LHCN-M2 (cell line): ENCODE measurements around the gene ZNF787. TPM values are rescaled to one million over a fixed set of nuclear protein-coding genes. Genes with fewer than 3 reads are reported as not detected.

Source experiments
- DNase-seq: peaks from one replicate; pipeline ENCODE4 v3.0.0-alpha.2; 2012; ENCODE audit warnings: low read depth
- total RNA-seq: library from RNA; depleted of rRNA; stranded (reverse); fragments of >200 nt; gene quantifications from 2 replicates; pipeline ENCODE4 v1.2.3, GENCODE V29; 2014

The ZNF787 gene
- total RNA-seq, 1 experiment from 2014 or later: 26.9 TPM

DNA sequence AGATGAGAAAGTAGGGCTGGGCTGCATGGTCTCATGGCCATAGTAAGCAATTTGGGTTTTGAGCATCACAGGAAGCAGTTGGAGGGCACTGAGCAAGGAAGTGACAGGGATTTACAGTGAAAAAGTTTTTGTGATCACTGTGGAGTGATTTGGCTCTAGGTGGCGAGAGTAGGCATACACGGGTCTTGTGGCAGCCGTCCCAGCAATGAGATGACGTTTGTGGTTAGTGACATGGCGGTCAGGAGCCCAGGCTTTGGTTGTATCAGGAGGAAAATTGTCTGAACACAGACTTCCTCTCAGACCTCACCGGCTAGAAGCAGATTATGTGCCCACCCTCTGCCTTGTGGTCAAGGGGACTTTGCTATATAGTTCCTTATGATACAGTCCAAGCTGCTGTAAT, 23.3 kb upstream of the ZNF787 start:
- no peak for DNase-seq

DNA sequence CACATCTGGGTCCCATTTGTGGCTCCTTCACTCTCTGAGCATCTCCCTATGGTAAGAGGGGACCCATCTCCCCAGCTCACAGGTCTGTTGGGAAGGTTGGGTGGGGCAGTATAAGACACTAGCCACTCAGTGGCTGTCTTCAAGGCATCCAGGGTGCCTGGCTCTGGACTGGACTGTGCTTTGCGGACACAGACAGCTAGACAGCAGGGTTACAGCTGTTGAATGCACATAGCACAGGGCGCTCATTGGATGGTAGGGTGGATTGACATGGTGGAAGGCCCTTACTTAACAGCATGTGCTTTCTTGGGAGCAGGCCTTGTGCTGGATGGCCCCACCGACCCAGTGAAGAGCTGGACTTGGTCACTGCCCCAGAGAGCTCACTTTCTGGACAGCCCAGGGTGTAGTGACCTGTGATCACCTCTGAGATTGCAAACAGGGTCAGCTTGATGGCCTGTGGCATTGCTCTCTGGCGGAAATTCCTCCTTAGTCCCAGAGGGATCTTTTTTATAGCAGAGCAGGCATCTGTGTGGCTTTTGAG, 21.9 kb upstream of the ZNF787 start:
- no peak for DNase-seq

DNA sequence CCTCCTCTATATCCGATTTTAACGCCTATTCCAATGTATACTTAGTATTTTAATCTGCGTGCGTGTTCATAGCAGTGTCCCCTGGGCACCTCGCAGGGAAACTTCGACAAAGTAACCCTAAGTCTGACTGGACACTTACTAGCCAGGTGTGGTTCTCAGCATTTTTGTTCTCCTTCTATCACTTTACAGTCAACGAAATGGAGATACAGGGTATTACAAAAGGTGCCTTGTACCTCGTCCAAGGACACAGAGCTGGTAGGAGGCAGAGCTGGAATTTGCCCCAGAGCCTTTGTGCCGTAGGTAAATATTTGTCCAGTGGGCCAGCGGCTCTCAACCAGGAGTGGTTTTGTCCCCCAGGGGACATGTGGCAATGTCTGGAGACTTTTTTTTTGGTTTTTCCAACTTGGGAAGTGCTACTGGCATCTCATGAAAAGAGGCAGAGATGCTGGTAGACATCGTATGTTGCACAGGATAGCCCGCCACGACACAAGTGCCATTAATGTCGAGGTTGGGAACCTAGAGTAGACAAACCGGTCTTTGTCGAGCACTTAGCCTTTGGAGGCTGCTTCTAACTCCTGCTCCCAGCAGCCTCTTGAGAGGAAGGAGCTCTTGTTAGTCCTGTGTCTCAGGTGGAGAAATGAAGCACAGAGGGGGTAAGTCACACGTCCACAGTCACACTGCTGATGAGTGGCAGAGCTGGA, 21.1 kb upstream of the ZNF787 start:
- DNase-seq: no peak

DNA sequence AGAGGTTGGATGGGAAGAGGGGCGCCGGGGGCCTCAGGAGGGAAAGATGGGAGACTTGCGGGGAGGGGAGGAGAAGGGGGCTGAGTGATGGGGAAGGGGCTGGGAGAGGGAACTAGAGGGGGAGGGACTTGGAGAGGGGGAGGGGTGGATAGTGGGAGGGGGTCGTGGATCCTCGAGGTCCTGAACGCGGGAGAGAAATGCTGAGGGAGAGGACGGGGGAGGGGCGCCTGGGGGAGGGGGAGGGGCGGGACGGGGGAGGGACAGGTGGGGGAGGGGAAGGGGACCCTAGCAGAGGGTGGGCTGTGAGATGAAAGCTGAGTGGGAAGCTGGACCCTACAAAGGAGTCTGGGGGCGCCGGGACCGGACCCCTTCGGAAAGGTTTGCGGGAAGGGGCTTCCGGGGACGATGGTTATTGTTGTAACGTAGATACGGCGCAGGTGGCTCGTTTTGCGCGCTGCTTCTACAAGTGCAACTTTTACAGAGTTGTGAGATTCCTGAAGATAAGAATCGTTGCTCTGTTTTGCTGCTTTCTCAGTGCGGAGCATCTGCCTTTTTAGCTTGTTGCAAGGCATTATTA, 20.4 kb upstream of the ZNF787 start:
- no peak for DNase-seq

DNA sequence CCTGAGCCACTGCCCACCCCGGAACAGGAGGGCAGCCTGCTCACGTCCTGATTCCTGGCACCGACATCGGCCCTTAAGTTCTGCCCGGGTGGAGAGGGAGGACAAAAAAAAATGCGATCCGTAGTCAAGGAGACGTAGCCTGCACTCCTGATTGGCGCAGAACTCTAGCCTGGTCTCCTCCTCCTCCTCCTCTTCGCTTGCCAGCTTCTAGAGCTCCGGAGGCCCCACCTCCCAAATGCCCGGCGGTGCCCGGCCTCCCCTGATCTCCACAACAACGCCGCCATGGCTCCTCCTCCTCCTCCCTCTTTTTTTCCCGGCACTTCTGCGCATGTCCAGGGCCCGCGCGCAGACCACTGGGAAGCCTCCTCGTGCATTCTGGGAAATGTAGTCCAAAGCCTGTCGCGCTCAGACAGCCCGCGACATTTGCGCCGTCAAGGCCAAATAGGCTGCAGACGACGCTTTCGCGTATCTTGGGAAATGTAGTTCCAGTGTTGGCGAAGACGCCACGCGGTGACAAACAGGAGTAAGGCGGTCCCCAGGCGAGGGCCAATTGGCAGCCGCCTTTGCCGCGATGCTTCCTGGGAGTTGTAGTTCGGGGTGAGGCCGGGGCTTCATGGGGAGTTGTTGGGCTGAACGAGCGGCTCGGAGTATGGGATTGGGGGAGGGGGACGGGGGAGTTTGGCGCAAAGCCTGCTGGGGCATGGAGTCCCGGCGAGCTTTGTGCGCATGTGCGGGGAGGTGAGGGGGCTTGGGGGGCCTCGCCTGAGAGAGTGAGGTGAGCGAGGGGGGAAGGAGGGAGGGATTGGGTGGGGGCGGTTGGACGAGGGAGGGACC, 19.7 kb upstream of the ZNF787 start, which contains the start of gene ZNF444:
Gene ZNF444, plus strand, starts transcription at position 705 of the 834 bp plus-strand sequence. CDS start 5,625 bp downstream, outside the sequence.
- peak; percentile 99 for DNase-seq

DNA sequence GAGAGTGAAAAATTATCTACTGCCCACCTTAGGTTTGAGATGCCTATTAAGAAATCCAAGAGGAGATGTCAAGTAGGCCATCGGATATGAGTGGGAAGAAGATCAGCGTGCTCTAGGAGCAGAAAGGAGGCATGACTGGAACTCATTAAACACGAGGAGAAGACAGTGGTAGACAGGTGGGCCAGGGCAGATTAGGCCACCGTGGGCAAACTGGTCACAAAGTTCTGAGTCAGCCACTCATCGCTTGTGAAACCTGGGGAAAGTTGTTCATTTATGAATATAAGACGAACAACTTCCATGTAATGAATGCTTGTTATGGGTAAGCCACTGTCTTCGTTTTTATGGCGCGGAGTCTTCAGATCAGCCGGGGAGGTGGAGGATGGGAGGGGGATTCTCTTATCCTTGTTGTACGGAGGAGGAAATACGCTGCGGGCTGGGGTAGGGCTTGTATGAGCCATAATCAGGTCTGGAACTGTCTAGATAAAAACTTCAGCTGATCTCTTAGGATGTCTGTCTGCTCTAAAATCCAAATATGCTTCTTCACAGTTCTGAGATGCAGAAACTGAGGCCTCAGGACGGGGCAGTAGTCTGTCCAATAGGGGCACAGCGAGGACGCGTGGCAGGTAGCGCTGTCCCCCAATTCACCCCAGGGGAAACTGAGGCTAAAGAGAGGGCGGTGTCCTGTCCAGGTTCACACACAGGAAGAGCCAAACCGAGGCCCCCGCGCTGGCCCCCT, 18.9 kb upstream of the ZNF787 start:
- peak; percentile 49 for DNase-seq

DNA sequence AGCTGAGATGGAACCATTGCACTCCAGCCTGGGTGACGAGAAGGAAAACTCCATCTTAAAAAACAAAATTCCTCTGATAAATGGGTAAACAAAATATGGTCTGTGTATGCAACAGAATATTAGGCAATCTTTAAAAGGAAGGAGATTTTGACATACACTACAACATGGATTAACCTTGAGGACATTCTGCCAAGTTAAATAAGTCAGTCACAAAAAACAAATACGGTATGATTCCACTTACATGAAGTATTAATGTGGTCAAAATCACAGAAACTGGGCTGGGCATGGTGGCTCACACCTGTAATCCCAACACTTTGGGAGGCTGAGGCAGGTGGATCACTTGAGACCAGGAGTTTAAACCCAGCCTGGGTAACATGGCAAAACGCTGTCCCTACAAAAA, 17.0 kb upstream of the ZNF787 start:
- DNase-seq: no peak

DNA sequence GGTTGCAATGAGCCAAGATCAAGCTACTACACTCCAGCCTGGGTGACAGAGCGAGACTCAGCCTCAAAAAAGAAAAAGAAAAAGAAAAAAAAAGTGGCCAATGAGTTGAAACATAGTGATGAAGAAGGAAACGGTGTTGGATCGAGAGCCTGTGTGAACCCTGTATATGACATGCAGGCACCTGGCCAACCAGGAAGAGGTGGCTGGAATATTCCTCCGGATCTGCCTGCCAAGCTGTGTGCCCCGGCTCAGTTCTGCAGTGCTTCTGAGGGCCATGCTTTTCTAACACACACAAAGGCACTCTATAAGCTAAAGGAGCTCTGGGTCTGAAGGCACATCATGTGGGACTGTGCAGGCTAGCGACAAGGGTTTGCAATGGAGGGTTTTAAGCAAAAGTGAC, 16.3 kb upstream of the ZNF787 start:
- no peak for DNase-seq

DNA sequence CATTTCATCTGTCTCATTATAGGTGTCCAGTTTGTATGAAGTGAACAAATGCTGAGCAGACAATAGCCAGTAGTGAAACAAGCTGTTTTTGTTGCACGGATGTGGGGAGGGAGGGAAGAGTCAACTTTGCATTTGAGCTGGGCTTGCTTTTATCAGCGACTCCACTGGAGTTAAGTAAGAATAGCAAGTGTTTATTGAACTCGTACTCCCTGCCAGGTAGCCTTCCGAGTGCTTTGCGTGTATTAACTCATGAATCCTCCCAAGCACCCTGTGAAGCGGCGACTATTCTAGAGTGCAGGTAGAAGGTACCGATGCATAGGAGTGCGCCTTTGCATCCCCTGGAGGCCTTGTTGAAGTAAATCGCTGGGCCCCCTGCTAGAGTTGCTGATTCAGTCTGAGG, 15.3 kb upstream of the ZNF787 start:
- no peak for DNase-seq

DNA sequence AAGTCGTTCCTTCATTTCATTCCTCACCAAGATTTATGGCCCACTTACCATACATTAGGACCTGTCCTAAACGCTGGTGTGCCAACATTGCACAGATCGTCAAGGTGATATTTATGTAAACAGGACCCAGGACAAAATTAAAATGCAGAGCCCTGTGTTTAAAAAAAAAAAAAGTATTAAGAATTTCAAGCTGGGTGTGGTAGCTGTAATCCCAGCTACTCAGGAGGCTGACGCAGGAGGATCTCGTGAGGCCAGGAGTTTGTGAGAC, 13.5 kb upstream of the ZNF787 start:
- no peak for DNase-seq

DNA sequence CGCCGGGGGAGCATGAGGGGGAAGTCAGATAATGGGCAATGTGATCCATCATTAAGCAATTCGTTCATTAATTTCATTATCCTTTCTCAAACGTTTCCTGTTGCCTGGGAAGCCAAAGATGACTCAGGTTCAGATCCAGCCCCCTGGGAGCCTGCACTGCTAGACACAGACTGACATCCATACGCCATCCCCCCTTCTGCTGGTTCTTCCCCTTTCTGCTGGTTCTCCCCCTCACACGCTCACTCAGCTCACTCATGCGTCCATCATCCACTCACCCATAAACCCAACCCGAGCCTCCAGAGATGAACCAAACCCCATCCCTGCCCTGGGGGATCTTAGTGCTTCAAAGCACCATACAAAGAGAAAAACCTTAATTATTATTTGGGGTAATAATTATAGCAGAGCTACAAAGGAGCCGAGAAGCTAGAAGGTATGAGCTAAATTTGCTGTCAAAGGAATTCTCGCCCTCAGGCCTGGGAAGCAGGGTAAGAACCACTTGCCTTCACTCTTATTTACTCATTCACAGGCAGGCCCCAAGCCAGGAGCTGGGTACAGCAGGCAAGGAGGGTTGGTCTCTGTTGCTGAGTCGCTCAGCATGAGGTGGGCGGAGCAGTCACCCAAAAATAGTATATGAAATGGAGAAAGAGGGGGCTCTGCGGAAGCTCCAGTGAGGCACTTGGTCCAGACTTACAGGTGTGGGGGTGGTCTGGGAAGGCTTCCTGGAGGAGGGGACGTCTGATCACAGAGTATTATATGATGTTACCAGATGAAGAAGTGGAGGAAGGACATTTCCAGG, 13.0 kb upstream of the ZNF787 start:
- no peak for DNase-seq

DNA sequence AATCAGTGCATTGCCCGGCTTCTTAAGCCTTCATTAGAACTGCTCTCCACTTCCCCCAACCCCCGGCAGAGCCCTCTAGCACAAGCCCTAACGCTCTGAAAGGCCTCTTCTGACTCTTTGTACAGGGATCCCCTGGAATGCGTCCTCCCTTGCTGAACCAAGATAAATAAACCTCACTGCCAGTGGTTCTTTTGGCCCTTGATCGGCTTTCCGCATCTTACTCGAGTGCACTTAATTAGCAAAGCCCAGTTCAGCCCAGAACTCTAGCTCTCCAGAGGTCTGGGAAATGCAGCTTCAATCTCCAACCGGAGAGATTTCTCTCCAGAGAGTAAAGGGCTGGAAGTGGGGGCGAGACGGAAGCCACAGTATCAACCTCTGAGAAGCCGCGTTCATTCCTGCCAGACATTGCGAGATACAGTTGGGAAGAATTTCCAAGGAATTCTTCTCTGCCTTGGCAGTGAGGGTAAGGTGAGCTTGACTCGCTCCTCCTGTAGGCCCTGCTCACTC, 11.3 kb upstream of the ZNF787 start:
- DNase-seq: peak; percentile 6

DNA sequence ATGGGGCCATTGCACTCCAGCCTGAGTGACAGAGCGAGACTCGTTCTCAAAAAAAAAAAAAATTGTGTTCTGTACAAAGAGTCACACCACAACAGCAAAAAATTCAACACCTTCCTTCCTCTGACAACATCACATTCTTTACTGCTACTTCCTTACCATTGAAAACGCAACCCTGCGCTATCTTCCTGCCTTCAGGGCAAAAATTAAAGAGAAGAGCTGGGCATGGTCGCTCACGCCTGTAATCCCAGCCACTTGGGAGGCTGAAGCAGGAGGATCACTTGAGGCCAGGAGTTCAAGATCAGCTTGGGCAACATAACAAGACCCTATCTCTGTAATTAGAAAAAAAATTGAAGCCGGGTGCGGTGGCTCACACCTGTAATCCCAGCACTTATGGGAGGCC, 10.6 kb upstream of the ZNF787 start:
- DNase-seq: no peak

DNA sequence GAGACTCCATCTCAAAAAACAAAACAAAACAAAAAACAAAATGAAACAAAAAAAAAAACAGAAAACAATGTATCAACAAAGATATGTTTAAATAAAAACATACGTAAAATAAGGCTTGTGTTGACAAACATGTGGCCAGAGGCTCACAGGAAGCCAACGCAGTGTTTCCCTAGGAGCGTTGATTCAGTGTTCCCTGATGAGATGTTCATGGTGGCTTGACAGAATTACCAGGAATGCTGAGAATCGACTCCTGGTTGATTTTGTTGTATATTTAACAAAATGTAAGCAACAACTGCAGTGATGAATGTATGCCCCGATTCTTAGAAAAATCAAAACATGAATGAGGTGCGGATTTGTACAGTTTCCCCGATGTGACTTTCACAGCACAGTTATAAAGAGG, 8.9 kb upstream of the ZNF787 start:
- DNase-seq: no peak

DNA sequence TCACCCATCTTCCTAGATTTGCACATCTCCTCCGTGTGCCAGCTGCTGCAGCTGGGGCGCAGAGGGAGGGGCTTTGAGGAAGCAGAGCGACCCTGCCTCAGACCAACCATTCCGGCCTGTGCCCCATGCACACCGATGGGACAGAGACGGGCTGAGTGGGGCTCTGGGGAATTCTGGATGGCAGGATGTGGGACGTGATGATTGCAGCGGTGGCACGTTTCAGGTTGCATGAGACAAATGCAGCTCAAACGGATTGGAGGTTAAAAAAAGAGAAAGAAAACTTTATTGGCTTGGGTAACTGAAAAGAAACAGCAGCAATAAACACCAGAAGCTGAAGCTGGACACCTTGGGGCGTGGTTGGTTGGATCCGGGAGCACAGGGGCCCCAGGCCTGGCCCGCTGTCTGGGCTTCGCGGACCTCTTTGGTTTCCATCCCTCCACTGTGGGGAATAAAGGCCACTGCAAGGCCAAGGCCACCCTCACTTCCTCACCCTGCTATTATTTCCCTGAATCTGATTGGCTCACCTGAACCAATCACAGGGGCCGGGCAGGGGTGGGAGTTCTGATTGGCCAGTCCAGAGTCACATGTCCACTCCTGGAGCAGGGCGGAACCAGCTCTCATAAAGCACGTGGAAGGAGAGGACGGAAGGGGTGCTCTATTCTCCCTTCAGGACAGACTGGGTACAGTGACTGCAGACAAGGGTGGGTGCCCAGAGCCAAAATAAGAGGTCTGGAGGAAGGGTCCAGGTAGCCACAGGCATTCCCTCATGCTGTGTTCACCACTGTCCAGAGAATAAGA, 6.1 kb upstream of the ZNF787 start:
- peak; percentile 22 for DNase-seq

DNA sequence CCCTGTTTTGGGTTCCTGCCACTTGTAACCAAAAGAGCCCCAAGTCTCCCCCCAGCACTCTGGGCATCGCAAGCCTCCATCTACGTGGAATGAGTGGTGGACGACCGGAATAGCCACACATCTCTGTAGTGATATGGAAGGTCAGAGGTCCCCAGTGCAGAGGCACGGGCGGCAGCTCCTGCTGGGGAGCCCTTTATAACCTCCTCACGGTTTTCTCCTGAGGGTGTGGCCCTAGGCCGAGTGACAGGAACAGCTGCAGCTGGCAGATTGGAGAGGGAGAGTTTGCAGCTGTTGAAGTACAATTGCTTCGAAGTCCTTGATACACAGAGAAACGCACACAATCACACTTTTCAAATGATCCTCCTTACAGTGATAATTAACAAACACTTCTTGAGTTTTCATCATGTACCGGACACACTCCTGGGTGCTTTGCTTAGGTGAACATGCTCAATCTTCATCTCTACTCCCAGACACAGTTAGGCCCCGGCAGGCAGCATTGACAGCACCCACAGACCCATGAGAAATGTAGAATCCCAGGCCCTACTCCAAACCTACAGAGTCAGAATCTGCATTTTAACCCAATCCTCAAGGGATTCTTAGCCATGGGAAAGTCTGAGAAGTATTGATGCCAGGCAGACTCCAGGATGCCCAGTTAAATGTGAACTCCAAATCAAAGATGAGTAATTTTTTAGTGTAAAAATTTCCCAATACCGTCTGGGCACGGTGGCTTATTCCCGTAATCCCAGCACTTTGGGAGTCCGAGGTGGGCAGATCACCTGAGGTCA, 4.9 kb upstream of the ZNF787 start:
- peak; percentile 98 for DNase-seq

DNA sequence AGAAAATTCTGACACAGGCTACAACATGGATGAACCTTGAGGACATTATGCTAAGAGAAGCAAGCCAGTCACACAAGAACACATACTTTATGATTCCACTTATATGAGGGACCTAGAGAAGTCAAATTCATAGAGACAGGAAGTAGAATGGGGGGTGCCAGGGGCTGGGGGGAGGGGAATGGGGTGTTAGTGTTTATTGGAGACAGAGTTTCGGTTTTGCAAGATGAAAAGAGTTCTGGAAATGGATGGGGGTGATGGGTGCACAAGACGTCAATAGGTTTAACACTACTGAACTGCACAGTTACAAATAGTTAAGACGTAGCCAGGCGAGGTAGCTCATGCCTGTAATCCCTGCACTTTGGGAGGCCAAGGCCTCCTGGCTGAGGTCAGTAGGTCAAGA, 3.5 kb upstream of the ZNF787 start:
- DNase-seq: no peak

DNA sequence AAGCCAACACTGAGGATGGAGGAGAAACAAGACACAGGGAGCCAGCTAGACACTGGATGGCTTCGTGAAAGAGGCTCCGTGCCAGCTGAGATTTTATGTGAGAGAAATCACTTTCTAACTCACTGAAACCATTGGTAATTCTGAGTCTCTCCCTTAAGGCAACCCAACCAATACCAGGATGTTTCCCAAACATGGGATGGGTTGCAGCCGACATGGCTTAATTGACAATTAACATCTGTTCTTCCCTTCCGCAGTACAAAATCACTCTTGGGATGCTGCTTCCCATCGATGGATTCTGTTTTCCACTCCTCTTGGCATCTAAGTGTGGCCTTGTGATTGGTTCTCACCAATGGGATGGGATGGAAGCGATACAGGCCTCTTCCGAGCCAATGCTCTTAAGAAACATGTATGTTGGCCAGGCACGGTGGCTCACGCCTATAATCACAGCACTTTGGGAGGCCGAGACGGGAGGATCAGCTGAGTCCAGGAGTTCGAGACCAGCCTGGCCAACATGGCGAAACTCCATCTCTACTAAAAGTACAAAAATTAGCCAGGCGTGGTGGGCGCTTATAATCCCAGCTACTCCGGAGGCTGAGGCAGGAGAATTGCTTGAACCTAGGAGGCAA, 2.3 kb upstream of the ZNF787 start:
- DNase-seq: no peak
